IMR-90 (cell line): ENCODE results near the gene CDH13. TPM values are rescaled to one million over a fixed set of nuclear protein-coding genes. Genes with fewer than 3 reads are reported as not detected.

Experiments
- ATAC-seq: fragments of 200-7000 bp; cut with Tn5 transposase; 2 replicates; pipeline ENCODE4 v1.9.1; 2020; ENCODE audit warnings: low read depth, mild to moderate bottlenecking, moderate library complexity
- BruUV-seq: library from RNA; stranded (reverse); fragments of 400-500 nt; replicated peaks from 2 replicates; lab custom pipeline; 2021; lab: Mats Ljungman, UMichigan
- CTCF ChIA-PET: fragments of 300-600 bp; formaldehyde crosslinking; extraction: SDS; loops from one replicate; lab custom pipeline; 2021; ENCODE audit warnings: antibody characterized with exemption; lab: Yijun Ruan, JAX
- POLR2A ChIA-PET: fragments of 300-600 bp; sonication (Branson Sonifier 250); formaldehyde crosslinking; loops from one replicate; lab custom pipeline; 2022; ENCODE audit warnings: antibody characterized with exemption; ENCODE audit not compliant: unreplicated experiment; lab: Charles Lee
- DNase-seq: peaks from one replicate; pipeline ENCODE4 v3.0.0; 2013
- H2AFZ ChIP-seq: replicated peaks from 2 replicates; pipeline ENCODE3; 2013; ENCODE audit warnings: low read length, mild to moderate bottlenecking; ENCODE audit not compliant: poor library complexity
- H2AK5ac ChIP-seq: 2 replicates; pipeline ENCODE4 v1.6.1; 2013; ENCODE audit warnings: low read depth, low read length, inconsistent platforms
- H2AK9ac ChIP-seq: replicated peaks from 2 replicates; pipeline ENCODE3; 2013; ENCODE audit warnings: mild to moderate bottlenecking, low read depth, low read length, moderate library complexity; ENCODE audit not compliant: poor library complexity
- H2BK120ac ChIP-seq: 2 replicates; pipeline ENCODE4 v1.6.1; 2013; ENCODE audit warnings: low read depth, low read length, inconsistent platforms
- H2BK15ac ChIP-seq: 3 replicates; pipeline ENCODE4 v1.6.1; 2013; ENCODE audit warnings: low read depth, low read length, inconsistent platforms
- H2BK20ac ChIP-seq: 2 replicates; pipeline ENCODE4 v1.6.1; 2013; ENCODE audit warnings: low read depth, mild to moderate bottlenecking, inconsistent platforms, low read length, moderate library complexity
- H2BK5ac ChIP-seq: 2 replicates; pipeline ENCODE4 v1.6.1; 2013; ENCODE audit warnings: mild to moderate bottlenecking, low read depth, low read length, inconsistent platforms; ENCODE audit not compliant: poor library complexity, severe bottlenecking
- H3K14ac ChIP-seq: replicated peaks from 2 replicates; pipeline ENCODE4 v1.6.1; 2013; ENCODE audit warnings: low read depth, low read length, inconsistent platforms
- H3K18ac ChIP-seq: 2 replicates; pipeline ENCODE4 v1.6.1; 2013; ENCODE audit warnings: low read depth, low read length, control low read depth
- H3K23ac ChIP-seq: 2 replicates; pipeline ENCODE4 v1.6.1; 2013; ENCODE audit warnings: low read depth, low read length, inconsistent platforms
- H3K27ac ChIP-seq: 2 replicates; pipeline ENCODE4 v1.5.1; 2013; ENCODE audit warnings: mild to moderate bottlenecking, control low read depth, low read length; ENCODE audit not compliant: insufficient read depth
- H3K27me3 ChIP-seq: 2 replicates; pipeline ENCODE4 v1.6.1; 2013; ENCODE audit warnings: low read length; ENCODE audit not compliant: control insufficient read depth, insufficient read depth
- H3K36me3 ChIP-seq: 2 replicates; pipeline ENCODE4 v1.6.1; 2013; ENCODE audit warnings: low read length, mixed read lengths; ENCODE audit not compliant: control insufficient read depth, insufficient read depth
- H3K4ac ChIP-seq: 2 replicates; pipeline ENCODE4 v1.6.1; 2013; ENCODE audit warnings: low read depth, low read length, inconsistent platforms
- H3K4me1 ChIP-seq: 2 replicates; pipeline ENCODE4 v1.6.1; 2013; ENCODE audit warnings: low read length, mixed read lengths; ENCODE audit not compliant: control insufficient read depth, insufficient read depth
- H3K4me2 ChIP-seq: 2 replicates; pipeline ENCODE4 v1.6.1; 2013; ENCODE audit warnings: low read depth, mild to moderate bottlenecking, control low read depth, low read length, moderate library complexity
- H3K4me3 ChIP-seq: 2 replicates; pipeline ENCODE4 v1.5.1; 2013; ENCODE audit warnings: low read depth, mild to moderate bottlenecking, control low read depth, low read length, moderate library complexity; ENCODE audit not compliant: insufficient read depth
- H3K56ac ChIP-seq: 2 replicates; pipeline ENCODE4 v1.6.1; 2013; ENCODE audit warnings: low read length, inconsistent platforms; ENCODE audit not compliant: insufficient read depth; ENCODE audit errors: extremely low read depth
- H3K79me1 ChIP-seq, 2 experiments: 2 replicates each; pipeline ENCODE4 v1.6.1; 2013; ENCODE audit warnings: low read length in 2 of 2, inconsistent platforms in 1 of 2, low read depth in 1 of 2
- H3K9ac ChIP-seq: 2 replicates; pipeline ENCODE4 v1.6.1; 2013; ENCODE audit warnings: low read depth, low read length, control low read depth
- H3K9me1 ChIP-seq: 2 replicates; pipeline ENCODE4 v1.6.1; 2013; ENCODE audit warnings: low read length, inconsistent platforms; ENCODE audit not compliant: insufficient read depth
- H3K9me3 ChIP-seq: 2 replicates; pipeline ENCODE4 v1.6.1; 2013; ENCODE audit warnings: low read length; ENCODE audit not compliant: control insufficient read depth, insufficient read depth
- H4K20me1 ChIP-seq: 2 replicates; pipeline ENCODE4 v1.6.1; 2013; ENCODE audit warnings: low read length, inconsistent platforms; ENCODE audit not compliant: insufficient read depth
- H4K5ac ChIP-seq: 2 replicates; pipeline ENCODE4 v1.6.1; 2013; ENCODE audit warnings: mild to moderate bottlenecking, low read depth, low read length, control low read depth
- H4K8ac ChIP-seq, 2 experiments: 2 replicates each; pipeline ENCODE4 v1.6.1; 2013; ENCODE audit warnings: low read depth in 2 of 2, low read length in 2 of 2, control low read depth in 1 of 2, inconsistent platforms in 1 of 2
- H4K91ac ChIP-seq: 2 replicates; pipeline ENCODE4 v1.6.1; 2013; ENCODE audit warnings: low read depth, low read length, inconsistent platforms; ENCODE audit not compliant: insufficient read depth
- CHD1 ChIP-seq: IDR thresholded peaks from 2 replicates; pipeline ENCODE4 v1.6.1; 2012; ENCODE audit warnings: low read depth, low read length, improper control_type of control experiment
- MAZ ChIP-seq: IDR thresholded peaks from 2 replicates; pipeline ENCODE4 v1.6.1; 2012; ENCODE audit warnings: low read depth, mild to moderate bottlenecking, low read length, improper control_type of control experiment, moderate library complexity, borderline replicate concordance
- MXI1 ChIP-seq: IDR thresholded peaks from 2 replicates; pipeline ENCODE4 v1.6.1; 2012; ENCODE audit warnings: low read depth, mild to moderate bottlenecking, low read length, moderate library complexity, borderline replicate concordance
- POLR2A ChIP-seq: IDR thresholded peaks from 2 replicates; pipeline ENCODE4 v1.6.1; 2012; ENCODE audit warnings: mild to moderate bottlenecking, low read depth, low read length
- RAD21 ChIP-seq: IDR thresholded peaks from 2 replicates; pipeline ENCODE4 v1.6.1; 2012; ENCODE audit warnings: low read length, improper control_type of control experiment
- RCOR1 ChIP-seq: IDR thresholded peaks from 2 replicates; pipeline ENCODE4 v1.6.1; 2012; ENCODE audit warnings: mild to moderate bottlenecking, low read length, improper control_type of control experiment; ENCODE audit not compliant: insufficient replicate concordance
- RFX5 ChIP-seq: IDR thresholded peaks from 2 replicates; pipeline ENCODE4 v1.8.0; 2012; ENCODE audit warnings: low read depth, mild to moderate bottlenecking, low read length, moderate library complexity
- SMC3 ChIP-seq: fragments of 150-350 bp; IDR thresholded peaks from 2 replicates; pipeline ENCODE4 v1.6.1; 2016; ENCODE audit warnings: low read depth, mild to moderate bottlenecking, antibody characterized with exemption, low read length, moderate library complexity
- WGBS, 2 experiments: methylation state at CpG; one replicate each; pipeline versions ENCODE4 v1.1.5 to v1.1.7; 2013; ENCODE audit warnings: missing lambda C conversion rate in 2 of 2; ENCODE audit not compliant: insufficient read length in 1 of 2; ENCODE audit errors: extremely low coverage in 2 of 2; 5-methylcytosine and 5-hydroxymethylcytosine counted together
- dilution Hi-C: fragments of 300-500 bp; cut with HindIII; formaldehyde crosslinking; loops from one replicate; pipeline ENCODE4 v1.14.3; 2018; ENCODE audit warnings: low sequenced_read_pairs; ENCODE audit not compliant: unreplicated experiment
- in situ Hi-C: fragments of 300-500 bp; cut with MboI; formaldehyde crosslinking; loops from 3 replicates; pipeline ENCODE4 v1.14.3; 2019; ENCODE audit warnings: low sequenced_read_pairs, inconsistent platforms, mixed read lengths
- intact Hi-C: fragments of 100-400 bp; cut with micrococcal nuclease; formaldehyde crosslinking; loops from 2 replicates; pipeline ENCODE4 v1.10.0; 2022
- polyA plus RNA-seq, 3 experiments: library from polyadenylated mRNA; depleted of rRNA; stranded (reverse); fragments of >200 nt; gene quantifications; 2 replicates each; pipeline ENCODE4 v1.2.3, GENCODE V29; 2012; ENCODE audit warnings: low replicate concordance in 1 of 3
- total RNA-seq: library from RNA; depleted of rRNA; stranded (reverse); fragments of >200 nt; gene quantifications from 2 replicates; pipeline ENCODE4 v1.2.3, GENCODE V29; 2012
- TF ChIP-seq, protein P1 (sequence below): fragments of 150-350 bp; IDR thresholded peaks from 2 replicates; pipeline ENCODE4 v1.6.1; 2017; ENCODE audit warnings: mild to moderate bottlenecking, antibody characterized with exemption, low read length, low read depth

The CDH13 gene
- total and polyA plus RNA-seq, 2 of the 4 experiments (the other 2 are of a cell fraction), result 61.6 to 74.7 TPM

DNA sequence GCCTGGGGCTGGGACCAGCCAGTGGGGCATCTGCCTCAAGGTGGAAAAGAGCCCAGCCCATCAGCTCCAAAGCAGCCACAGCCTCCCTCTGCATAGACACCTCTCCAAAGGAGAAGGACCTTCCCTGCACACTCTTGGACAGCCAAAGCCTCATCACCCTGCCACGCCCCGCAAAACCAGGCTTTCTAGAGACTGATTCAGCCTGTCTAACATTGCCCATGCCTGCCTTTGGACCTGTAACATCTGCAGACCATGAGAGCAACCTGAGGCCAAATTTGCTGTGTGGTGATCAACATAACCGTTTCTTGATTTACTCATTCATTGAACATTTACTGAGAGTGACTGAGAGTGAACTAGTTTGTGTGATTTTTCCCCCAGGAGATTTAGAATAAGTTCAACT, 961.3 kb downstream of the CDH13 start:
- Histone ChIP-seq H3K14ac (no peak overlapping the region), H3K4me1 (no peaks in the 10 kb centered on the region), H3K4me3 (no peak overlapping the region), H4K8ac (no peak overlapping the region), H2BK20ac (no peak overlapping the region), H2AFZ (no peak overlapping the region), H3K79me1 (no peaks in the 10 kb centered on the region), H3K18ac (no peak overlapping the region), H3K9me1 (0 out of 2 replicates have a peak, but pooled peaks cover 3% of the 10 kb centered on the region), H3K4me2 (no peak overlapping the region), H3K9me3 (no peaks in the 10 kb centered on the region), H4K91ac (no peak overlapping the region), H3K36me3 (no peaks in the 10 kb centered on the region), H2AK9ac (no peak overlapping the region), H3K27ac (no peak overlapping the region), H3K4ac (no peak overlapping the region), H4K20me1 (no peaks in the 10 kb centered on the region), H2AK5ac (no peak overlapping the region), H2BK15ac (no peak overlapping the region), H4K5ac (no peak overlapping the region), H3K27me3 (no peaks in the 10 kb centered on the region), H2BK120ac (no peak overlapping the region), H2BK5ac (no peak overlapping the region), H3K23ac (no peak overlapping the region), H3K56ac (no peak overlapping the region), H3K9ac (no peak overlapping the region)
- CTCF ChIA-PET, result no interaction called here
- DNase-seq, result no peak
- in situ Hi-C loops (no loop called here), intact Hi-C loops (no loop called here), dilution Hi-C loops (no loop called here)
- TF ChIP-seq RAD21 (no peak), RCOR1 (no peak), POLR2A (no peak), RFX5 (no peak), SMC3 (no peak), MXI1 (no peak), CHD1 (no peak), MAZ (no peak)
- TF ChIP-seq, protein P1, sequence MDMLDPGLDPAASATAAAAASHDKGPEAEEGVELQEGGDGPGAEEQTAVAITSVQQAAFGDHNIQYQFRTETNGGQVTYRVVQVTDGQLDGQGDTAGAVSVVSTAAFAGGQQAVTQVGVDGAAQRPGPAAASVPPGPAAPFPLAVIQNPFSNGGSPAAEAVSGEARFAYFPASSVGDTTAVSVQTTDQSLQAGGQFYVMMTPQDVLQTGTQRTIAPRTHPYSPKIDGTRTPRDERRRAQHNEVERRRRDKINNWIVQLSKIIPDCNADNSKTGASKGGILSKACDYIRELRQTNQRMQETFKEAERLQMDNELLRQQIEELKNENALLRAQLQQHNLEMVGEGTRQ, result no peak
- no CpG with 5 or more reads among the region's 3 CpGs for WGBS, 2 experiments
- POLR2A ChIA-PET, result no interaction called here
- no peak for ATAC-seq
- no TSS peak for BruUV-seq
